GM23248 (cell line): ENCODE measurements around the gene PRKAR1B.

Source experiments
- EZH2 ChIP-seq: fragments of 200-600 bp; sonication (generic); IDR thresholded peaks from 2 replicates; pipeline ENCODE4 v1.6.1; 2018; ENCODE audit warnings: antibody characterized with exemption, mild to moderate bottlenecking; ENCODE audit not compliant: insufficient read depth, poor library complexity, severe bottlenecking
- EZH2phosphoT487 ChIP-seq: fragments of 200-600 bp; sonication (generic); IDR thresholded peaks from 2 replicates; pipeline ENCODE4 v1.6.1; 2018; ENCODE audit warnings: antibody characterized with exemption, moderate library complexity, mild to moderate bottlenecking, low read depth; ENCODE audit not compliant: insufficient read depth

DNA sequence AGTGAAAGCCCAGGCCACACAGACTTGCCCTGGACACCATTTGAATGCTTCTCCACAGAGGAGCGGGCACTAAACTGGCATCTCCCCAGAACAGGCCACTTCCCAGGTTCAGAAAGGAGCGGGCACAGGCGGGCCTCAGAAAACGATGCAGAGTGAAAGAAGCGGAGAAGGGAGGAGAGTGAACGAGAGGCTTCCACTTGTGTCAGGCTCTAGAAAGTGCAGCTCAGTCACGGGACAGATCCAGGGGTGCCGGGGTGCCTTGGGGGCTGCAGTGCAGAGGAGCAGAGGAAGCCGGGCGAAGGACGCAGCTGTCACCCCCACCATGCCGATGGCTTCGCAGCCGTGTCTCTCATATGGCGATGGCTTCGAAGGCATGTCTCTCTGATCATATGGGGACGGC, 26.1 kb upstream of the PRKAR1B start:
- TF ChIP-seq EZH2: no peak
- no peak for TF ChIP-seq EZH2phosphoT487
